Hematopoietic multipotent progenitor cell treated with erythropoietin and hydrocortisone succinate and interleukin-3 and kit ligand, for 17 days (in vitro differentiated cells): ENCODE results near the gene BRD1.
"Not testable (repeated sequence)": the region's sequence is repeated elsewhere in the genome, so short reads cannot be mapped to it uniquely, and the experiment has no call there.

ENCODE experiments used
- DNase-seq: peaks from one replicate; pipeline ENCODE4 v3.0.0-alpha.2; 2015; ENCODE audit warnings: low spot score

Gene BRD1

GRCh38 chr22:49783926-49784629 is 43.6 kb downstream of the BRD1 start:
- DNase-seq, result no peak

DNA sequence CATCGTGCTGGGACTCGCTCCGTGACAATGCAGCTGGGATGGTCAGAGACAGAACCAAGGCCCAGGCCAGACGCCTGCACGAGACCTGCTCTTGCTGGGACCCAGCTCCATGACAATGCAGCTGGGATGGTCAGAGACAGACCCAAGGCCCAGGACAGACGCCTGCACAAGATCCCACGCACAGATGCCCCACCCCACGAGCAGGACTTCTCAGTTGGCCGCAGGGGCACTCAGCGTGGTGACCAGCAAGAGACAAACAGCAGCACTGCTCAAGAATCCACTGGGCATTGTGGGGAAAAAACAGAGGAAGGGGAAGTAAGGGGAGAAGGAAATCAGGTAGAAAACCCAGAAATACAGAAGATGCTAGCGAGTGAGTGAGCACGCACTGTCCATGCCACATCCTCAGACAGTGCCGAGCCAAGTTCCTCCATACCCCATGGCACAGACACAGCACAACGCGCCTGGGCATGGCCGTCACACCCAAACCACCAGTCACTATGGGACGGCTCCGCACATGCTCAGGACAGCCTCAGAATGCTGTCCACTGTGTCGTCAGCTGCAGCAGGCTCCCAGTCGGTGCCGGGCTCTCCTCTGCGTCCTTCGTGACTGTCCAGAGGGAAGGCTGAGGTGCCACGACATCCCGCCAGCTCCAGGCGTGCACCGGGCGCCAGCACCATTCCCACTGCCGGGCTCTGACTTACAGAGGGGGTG is 44.5 kb downstream of the BRD1 start:
- no peak for DNase-seq

GRCh38 chr22:49781886-49782285 is 45.8 kb downstream of the BRD1 start:
- DNase-seq, result not testable (repeated sequence)

DNA sequence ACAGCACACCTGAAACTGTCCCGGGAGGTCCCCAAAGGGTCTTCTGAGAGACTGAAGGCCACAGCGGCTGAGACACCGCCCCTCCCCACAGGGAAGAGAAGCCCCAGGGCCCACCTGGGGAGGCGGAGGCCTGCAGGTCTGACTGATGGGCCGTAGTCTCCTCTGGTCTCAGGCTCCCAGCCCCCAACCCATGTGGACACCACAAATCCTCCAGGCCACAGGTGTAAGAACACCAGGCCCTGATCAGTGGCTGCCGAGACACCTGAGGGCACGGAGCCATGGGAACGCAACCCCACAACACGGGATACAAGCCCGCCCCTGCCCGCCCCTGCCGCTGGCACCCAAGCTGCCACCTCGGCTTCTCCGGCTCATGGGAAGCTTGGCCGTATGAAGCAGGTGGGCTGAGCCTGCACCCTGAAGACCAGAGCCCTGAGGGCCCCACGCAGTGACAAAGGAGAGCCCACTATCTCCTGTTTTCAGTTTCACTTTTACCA is 46.3 kb downstream of the BRD1 start:
- DNase-seq, result no peak

GRCh38 chr22:49780698-49781288 is 46.9 kb downstream of the BRD1 start:
- DNase-seq, result no peak

GRCh38 chr22:49779853-49780697 is 47.6 kb downstream of the BRD1 start:
- no peak for DNase-seq

DNA sequence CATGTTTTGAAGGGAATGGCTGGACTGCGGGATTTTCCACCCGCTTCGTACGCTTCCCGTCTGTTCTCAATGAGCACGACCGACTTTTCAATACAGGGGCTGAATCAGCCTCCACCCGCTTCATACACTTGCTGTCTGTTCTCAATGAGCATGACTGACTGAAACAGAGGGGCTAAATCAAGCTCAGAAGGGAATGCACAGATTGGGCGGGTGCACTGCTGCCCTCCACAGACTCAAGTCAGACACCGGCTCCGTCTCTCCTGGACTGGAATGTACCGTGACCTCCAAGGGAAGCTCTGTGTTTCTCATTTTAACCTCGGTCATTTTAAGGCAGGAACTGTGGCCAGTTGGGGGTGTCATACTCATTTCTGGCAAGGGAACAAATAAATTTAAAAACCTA is 48.5 kb downstream of the BRD1 start:
- no peak for DNase-seq

- DNase-seq, result no peak
These were observed 50.0 kb downstream of the BRD1 start for GRCh38 chr22:49777569-49778249.

DNA sequence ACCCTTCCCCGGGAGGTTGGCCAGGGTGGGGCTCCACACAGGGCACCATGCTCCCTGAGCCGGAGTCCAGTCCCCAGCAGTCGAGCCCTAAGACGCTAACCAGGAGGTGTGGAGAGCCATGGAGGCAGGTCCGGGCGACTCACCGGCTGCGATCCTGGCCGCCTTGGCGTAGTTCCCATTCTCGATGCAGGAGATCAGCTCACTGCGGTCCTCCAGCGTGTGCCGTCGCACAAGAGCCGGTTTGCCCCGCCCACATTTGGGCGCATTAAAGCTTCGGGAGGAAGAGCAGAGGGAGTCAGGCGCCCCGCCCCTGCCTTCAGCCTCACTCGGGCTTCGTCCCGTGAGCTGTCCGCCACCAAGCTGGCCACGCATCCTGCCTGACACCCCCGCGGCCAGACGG is 50.8 kb downstream of the BRD1 start:
- no peak for DNase-seq

- DNase-seq, result no peak
These were observed 51.7 kb downstream of the BRD1 start for GRCh38 chr22:49775867-49776511.

DNA sequence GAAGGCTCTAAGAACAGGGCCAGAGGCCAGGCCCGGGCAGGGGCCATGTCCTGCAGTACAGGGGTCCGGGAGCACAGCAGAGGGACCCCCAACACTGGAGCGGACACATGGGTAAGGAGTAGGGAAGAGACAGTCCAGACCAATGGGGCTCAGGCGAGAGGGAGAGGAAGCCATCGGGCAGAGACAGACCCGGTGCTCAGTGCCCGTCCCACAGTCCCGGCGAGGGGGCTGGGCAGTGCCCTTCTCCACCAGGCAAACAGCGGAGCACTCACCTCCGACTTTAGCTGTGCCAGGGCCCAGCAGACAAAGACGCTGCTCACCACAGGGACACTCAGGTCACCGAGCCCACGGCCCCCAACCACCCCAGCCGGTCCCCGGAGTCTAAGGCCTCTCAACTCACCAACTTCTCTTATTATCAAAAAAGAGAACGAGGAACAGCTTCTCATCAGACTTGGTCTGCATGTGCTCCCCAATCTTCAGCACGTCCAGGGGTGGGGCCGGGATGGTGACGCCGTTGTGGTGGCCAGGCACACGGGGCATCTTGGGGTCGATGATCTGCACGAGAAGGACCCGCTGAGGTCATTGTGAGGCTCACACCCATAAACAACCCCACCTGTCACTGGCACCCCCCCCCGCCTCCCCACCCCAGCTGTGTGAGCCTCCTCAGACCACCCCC is 52.3 kb downstream of the BRD1 start:
- DNase-seq, result no peak

- no peak for DNase-seq
These were observed 53.0 kb downstream of the BRD1 start for GRCh38 chr22:49774499-49775151.

- no peak for DNase-seq
These were observed 53.6 kb downstream of the BRD1 start for GRCh38 chr22:49774046-49774445.

- no peak for DNase-seq
These were observed 54.1 kb downstream of the BRD1 start for GRCh38 chr22:49773531-49773930.

DNA sequence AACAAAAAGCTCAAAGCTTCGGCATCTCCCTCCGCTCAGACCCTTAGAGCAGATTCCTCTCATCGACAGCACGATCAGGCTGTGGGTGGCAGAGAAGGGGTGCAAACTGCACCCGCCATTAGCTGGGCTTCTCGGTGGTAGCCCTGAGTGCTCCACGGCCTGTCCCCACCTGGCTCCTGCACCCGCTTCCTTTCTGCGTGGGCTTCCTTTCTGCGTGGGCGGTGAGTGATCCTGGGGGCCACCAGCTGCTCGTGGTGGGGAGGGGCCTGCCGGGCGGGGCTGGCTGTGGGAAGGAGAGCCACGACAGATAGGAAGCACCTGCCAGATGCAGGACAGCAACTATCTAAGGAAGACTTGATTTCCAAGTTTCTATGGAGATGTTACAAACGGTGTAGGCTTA is 55.0 kb downstream of the BRD1 start:
- DNase-seq, result no peak

DNA sequence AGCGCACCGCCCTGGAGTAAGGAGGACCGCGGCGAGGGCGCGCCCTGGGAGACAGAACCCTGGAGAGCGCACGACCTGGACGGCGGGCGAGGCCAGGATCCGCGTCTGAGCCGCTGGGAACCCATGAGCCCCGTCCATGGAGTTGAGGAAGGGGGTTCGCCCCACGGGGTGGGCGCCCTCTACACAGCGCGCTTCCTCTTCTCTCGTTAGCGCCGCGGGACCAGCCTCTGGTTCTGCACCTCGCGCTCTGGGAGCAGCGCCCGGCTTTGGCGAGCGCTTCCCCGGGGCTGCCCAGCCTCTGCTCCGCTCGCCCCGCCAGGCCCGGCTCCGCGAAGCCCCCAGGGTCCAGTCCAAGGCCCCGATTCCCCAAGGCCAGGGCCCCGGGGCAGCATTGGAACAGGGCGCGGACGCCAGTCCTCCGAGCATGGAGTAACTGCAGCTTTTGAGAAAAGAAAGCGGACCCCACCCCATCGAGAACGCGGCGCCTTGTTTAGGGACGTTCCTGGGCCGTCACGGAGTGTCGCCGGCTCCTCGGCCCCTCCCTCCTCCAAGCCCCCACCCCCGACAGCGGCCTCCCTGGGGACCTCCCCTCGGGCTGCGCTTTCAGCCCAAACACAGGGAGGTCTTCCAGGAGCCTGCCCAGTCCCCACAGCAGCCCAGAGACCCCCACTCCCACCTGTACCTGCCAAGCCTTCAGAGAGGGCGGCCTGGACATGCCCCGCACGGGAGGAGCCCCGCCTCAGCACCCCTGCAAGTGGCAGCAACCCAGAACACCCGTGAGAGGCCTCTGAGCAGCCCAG is 56.2 kb downstream of the BRD1 start:
- no peak for DNase-seq

GRCh38 chr22:49770547-49771265 is 57.0 kb downstream of the BRD1 start:
- no peak for DNase-seq

DNA sequence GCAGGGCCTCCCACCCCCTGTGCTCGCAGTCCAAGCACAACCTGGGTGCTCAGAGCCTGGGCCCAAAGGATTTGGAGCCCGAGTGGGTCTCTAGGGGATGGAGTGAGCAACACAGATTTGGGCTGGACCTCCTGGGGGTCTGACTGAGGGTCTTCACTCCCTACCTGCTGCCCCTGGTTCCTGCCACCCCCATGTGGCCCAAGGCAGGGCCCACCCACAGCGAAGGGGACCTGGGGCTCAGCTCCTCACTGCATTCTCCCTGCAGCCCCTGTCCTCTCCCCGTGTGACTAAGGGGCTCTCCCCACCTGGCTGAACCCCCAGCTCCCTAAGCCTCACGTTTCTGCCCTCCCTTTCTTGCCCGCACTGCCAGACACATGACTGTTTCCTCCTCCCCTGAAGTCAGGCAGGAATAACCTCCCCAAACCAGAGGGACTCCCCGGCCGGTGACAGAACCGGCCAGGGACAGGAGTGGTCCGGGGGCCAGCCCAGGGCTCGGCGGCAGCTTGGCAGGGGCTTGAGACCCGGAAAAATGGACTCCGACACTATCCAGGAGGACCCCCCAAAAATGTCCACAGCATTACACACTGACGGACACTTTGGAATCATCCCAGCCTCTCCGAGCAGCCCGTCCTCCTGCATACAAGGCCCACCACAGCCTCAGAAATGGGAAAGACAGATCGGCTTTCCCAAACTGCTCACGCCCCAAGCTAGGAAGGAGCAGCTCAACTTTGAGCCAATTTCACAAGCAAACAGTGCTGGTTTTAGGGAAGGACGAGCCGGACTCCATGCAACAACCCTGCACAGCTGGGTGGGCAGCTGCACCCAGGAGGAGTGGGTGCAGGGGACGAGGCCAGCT is 57.8 kb downstream of the BRD1 start:
- no peak for DNase-seq
